Measurements from ENCODE around the gene SART1.
"Not testable (repeated sequence)": the region's sequence is repeated elsewhere in the genome, so short reads cannot be mapped to it uniquely, and the experiment has no call there.

Gene SART1

GRCh38 chr11:66014804-66015453 lies 53.4 kb downstream of the SART1 start:
- FAIRE-seq (no peak), DNase-seq (ENCODE audit: insufficient read length, low spot score) (no peak)

DNA sequence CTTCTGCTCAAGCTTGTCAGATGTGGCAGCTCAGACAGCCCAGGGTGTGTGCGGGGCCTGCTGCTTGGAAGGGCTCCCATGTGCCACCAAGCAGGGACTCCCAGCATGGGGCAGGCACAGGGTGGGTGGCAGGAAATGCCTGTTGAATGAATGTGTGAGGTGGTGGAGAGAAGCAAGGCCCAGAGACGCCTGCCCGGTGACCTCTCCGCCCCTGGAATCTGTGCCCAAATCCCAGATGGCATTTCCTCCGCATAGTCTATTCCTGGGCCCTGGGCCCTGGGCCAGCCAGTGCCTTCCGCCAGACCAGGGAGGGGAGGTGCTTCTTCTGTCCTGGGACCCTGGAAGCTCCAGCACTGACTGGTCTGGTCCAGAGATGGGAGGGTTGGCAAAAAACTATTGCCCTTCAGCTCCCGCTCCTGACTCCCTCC lies 53.9 kb downstream of the SART1 start:
- DNase-seq (ENCODE audit: insufficient read length, low spot score), result no peak
- no peak for FAIRE-seq

GRCh38 chr11:66015936-66016792 lies 54.6 kb downstream of the SART1 start:
- FAIRE-seq (no peak), DNase-seq (ENCODE audit: insufficient read length, low spot score) (no peak)

DNA sequence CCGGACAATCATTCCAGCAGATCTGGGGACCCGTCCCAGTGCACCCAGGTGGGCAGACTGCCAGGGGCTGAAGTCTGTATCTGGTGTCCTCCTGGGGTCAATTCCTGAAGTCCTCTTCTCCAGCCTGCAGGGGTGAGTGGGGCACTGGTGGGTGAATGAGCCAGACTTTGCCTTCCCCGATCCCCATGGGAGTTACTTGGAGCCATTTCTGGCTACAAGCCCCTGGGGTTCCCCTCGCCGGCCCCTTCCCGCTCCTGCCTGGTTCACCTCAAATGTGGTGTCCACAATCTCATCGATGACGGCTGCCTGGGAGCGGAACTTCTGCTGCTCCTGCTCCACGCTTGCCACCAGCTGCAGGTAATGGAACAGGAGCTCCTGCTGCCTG lies 55.3 kb downstream of the SART1 start:
- FAIRE-seq, result no peak
- no peak for DNase-seq (ENCODE audit: insufficient read length, low spot score)

DNA sequence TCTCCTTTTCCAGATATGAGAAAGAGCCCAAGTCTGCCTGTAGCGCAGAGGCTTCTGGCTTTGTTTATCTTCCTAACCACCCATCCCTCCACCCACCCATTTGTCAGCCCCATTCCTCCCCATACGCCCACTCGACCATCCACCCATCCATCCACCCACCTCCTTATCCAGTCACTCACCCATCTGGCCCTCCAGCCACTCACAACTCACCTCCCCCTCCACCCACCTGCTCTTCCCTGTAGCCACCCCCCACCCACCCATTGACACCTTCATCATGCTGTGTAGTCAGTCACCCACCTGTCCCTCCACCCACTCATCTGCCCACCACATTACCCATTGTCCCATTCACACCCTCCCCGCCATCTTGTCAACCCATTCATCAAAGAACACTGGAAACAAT lies 55.8 kb downstream of the SART1 start:
- no peak for DNase-seq (ENCODE audit: insufficient read length, low spot score)
- no peak for FAIRE-seq

GRCh38 chr11:66020212-66020611 lies 58.7 kb downstream of the SART1 start:
- no peak for FAIRE-seq
- no peak for DNase-seq (ENCODE audit: insufficient read length, low spot score)

- DNase-seq (ENCODE audit: insufficient read length, low spot score) (no peak), FAIRE-seq (no peak)
These were observed 59.3 kb downstream of the SART1 start for GRCh38 chr11:66020618-66021357.

- FAIRE-seq (peak; percentile 85), DNase-seq (ENCODE audit: insufficient read length, low spot score) (peak; percentile 89)
These were observed 61.1 kb downstream of the SART1 start for GRCh38 chr11:66022401-66023185.

- not testable (repeated sequence) for FAIRE-seq; DNase-seq (ENCODE audit: insufficient read length, low spot score)
These were observed 61.6 kb downstream of the SART1 start for GRCh38 chr11:66023186-66023440.

GRCh38 chr11:66026017-66026529 lies 64.5 kb downstream of the SART1 start, which contains the start of gene CATSPER1:
TSS of gene CATSPER1 (minus strand) at chr11:66026479. CDS start at chr11:66026379, 100 bp downstream.
- FAIRE-seq, result no peak
- DNase-seq (ENCODE audit: insufficient read length, low spot score), result no peak
